ENCODE measurements around the gene TTLL5.

TTLL5 gene

DNA sequence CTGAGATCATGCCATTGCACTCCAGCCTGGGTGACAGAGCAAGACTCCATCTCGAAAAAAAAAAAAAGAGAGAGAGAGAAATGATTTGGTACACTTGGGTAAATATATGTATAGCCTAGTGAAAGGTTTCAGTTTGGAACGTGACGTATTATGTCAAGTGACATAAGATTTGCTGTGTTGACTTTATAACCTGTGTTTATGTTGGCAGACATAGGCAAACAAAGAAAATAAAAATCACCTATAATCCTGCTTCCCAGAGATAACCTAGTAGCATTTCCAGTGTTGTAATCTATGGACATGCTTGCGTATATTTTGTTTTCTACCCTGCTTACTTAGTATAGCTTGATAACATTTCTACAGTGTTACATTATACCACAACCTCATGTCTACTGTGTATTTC, 17.1 kb upstream of the TTLL5 start:
- TF ChIP-seq CREB5 (CRISPR knock-in tag; IDR thresholded peaks at IDR 0.05; ENCODE audit: low read depth): no peak
- no peak for TF ChIP-seq CSRNP3 (CRISPR knock-in tag; IDR thresholded peaks at IDR 0.05)
- TF ChIP-seq PPARA (CRISPR knock-in tag; IDR thresholded peaks at IDR 0.05; ENCODE audit: borderline replicate concordance): no peak
- no peak for TF ChIP-seq ZFP30 (CRISPR knock-in tag; IDR thresholded peaks at IDR 0.05)
- no peak for TF ChIP-seq TCF4 (CRISPR knock-in tag; IDR thresholded peaks at IDR 0.05; ENCODE audit: borderline replicate concordance)
- no peak for TF ChIP-seq OSR1 (CRISPR knock-in tag; IDR thresholded peaks at IDR 0.05)
- no peak for TF ChIP-seq ZFP3 (CRISPR knock-in tag; IDR thresholded peaks at IDR 0.05)
- TF ChIP-seq, protein P1, sequence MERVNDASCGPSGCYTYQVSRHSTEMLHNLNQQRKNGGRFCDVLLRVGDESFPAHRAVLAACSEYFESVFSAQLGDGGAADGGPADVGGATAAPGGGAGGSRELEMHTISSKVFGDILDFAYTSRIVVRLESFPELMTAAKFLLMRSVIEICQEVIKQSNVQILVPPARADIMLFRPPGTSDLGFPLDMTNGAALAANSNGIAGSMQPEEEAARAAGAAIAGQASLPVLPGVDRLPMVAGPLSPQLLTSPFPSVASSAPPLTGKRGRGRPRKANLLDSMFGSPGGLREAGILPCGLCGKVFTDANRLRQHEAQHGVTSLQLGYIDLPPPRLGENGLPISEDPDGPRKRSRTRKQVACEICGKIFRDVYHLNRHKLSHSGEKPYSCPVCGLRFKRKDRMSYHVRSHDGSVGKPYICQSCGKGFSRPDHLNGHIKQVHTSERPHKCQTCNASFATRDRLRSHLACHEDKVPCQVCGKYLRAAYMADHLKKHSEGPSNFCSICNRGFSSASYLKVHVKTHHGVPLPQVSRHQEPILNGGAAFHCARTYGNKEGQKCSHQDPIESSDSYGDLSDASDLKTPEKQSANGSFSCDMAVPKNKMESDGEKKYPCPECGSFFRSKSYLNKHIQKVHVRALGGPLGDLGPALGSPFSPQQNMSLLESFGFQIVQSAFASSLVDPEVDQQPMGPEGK (CRISPR knock-in tag; IDR thresholded peaks at IDR 0.05; ENCODE audit: borderline replicate concordance): no peak
- no peak for TF ChIP-seq ZNF70 (CRISPR knock-in tag; IDR thresholded peaks at IDR 0.05)
- TF ChIP-seq SNAI2 (CRISPR knock-in tag; IDR thresholded peaks at IDR 0.05): no peak
- no peak for TF ChIP-seq CSDC2 (CRISPR knock-in tag; IDR thresholded peaks at IDR 0.05)
- ATAC-seq: no peak

DNA sequence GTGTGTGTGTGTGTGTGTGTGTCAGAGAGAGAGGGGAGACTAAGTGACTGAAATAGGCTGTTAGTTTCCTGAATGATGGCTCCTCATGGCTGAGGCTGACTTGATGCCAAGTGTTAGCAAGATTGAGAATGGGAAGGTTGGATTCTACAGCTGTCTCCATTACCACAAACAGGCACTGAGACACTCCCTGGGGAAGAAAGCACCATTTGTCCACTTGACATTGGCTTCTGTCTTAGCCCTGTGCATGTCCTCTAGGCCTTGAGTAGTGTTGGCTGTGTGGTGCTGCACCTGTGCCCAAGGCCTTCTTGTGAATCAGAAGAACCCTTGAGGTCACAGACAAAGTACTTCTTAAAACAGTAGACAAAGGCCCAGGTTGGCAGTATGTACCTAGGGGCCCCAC, 16.0 kb upstream of the TTLL5 start:
- TF ChIP-seq, protein P1 (CRISPR knock-in tag; IDR thresholded peaks at IDR 0.05; ENCODE audit: borderline replicate concordance): no peak
- TF ChIP-seq PPARA (CRISPR knock-in tag; IDR thresholded peaks at IDR 0.05; ENCODE audit: borderline replicate concordance): no peak
- TF ChIP-seq ZC3H10 (CRISPR knock-in tag; IDR thresholded peaks at IDR 0.05): no peak
- TF ChIP-seq ISL1 (CRISPR knock-in tag; IDR thresholded peaks at IDR 0.05): no peak
- TF ChIP-seq ARNTL (CRISPR knock-in tag; IDR thresholded peaks at IDR 0.05; ENCODE audit: borderline replicate concordance, low read depth): no peak
- TF ChIP-seq CSDC2 (CRISPR knock-in tag; IDR thresholded peaks at IDR 0.05): no peak
- TF ChIP-seq ZNF8 (CRISPR knock-in tag; IDR thresholded peaks at IDR 0.05): no peak
- TF ChIP-seq CREB5 (CRISPR knock-in tag; IDR thresholded peaks at IDR 0.05; ENCODE audit: low read depth): no peak
- TF ChIP-seq OSR1 (CRISPR knock-in tag; IDR thresholded peaks at IDR 0.05): no peak
- no peak for TF ChIP-seq ZFP3 (CRISPR knock-in tag; IDR thresholded peaks at IDR 0.05)
- no peak for TF ChIP-seq TCF4 (CRISPR knock-in tag; IDR thresholded peaks at IDR 0.05; ENCODE audit: borderline replicate concordance)
- TF ChIP-seq RARB (CRISPR knock-in tag; IDR thresholded peaks at IDR 0.05): no peak
- no peak for TF ChIP-seq POU6F1 (CRISPR knock-in tag; IDR thresholded peaks at IDR 0.05; ENCODE audit: borderline replicate concordance, low read depth)
- no peak for TF ChIP-seq SNAI2 (CRISPR knock-in tag; IDR thresholded peaks at IDR 0.05)
- no peak for TF ChIP-seq CSRNP3 (CRISPR knock-in tag; IDR thresholded peaks at IDR 0.05)
- TF ChIP-seq ESRRG (CRISPR knock-in tag; IDR thresholded peaks at IDR 0.05): no peak
- no peak for TF ChIP-seq TSHZ2 (CRISPR knock-in tag; IDR thresholded peaks at IDR 0.05)
- no peak for ATAC-seq

Measured in SK-N-SH treated with all-trans-retinoic acid at 6 μM for 48 hours (cell line).